HG02571 (cell line): ENCODE data around the gene KLF16.
"Not testable (repeated sequence)": the region's sequence is repeated elsewhere in the genome, so short reads cannot be mapped to it uniquely, and the experiment has no call there.

ENCODE experiments used
- ATAC-seq: cut with Tn5 transposase; IDR thresholded peaks from one replicate; pipeline ENCODE4 v1.9.1; 2021; ENCODE audit warnings: mild to moderate bottlenecking, moderate library complexity; ENCODE audit not compliant: unreplicated experiment

Gene KLF16

GRCh38 chr19:1884719-1885334, 21.4 kb upstream of the KLF16 start:
- peak; percentile 9 for ATAC-seq

GRCh38 chr19:1884291-1884718, 20.9 kb upstream of the KLF16 start:
- ATAC-seq = no peak

- no peak for ATAC-seq
Observed at GRCh38 chr19:1883784-1884183, 20.4 kb upstream of the KLF16 start.

- no peak for ATAC-seq
Observed at GRCh38 chr19:1882786-1883692, 19.7 kb upstream of the KLF16 start.

GRCh38 chr19:1882089-1882785, 18.9 kb upstream of the KLF16 start:
- ATAC-seq = no peak

- not testable (repeated sequence) for ATAC-seq
Observed at GRCh38 chr19:1881393-1882088, 18.2 kb upstream of the KLF16 start.

GRCh38 chr19:1880611-1881392, 17.4 kb upstream of the KLF16 start:
- ATAC-seq = no peak

GRCh38 chr19:1879982-1880381, 16.6 kb upstream of the KLF16 start:
- not testable (repeated sequence) for ATAC-seq

GRCh38 chr19:1878583-1878982, 15.2 kb upstream of the KLF16 start:
- not testable (repeated sequence) for ATAC-seq

- not testable (repeated sequence) for ATAC-seq
Observed at GRCh38 chr19:1877280-1877660, 13.9 kb upstream of the KLF16 start.

GRCh38 chr19:1876496-1877279, 13.3 kb upstream of the KLF16 start:
- not testable (repeated sequence) for ATAC-seq

- ATAC-seq = peak; percentile 65
Observed at GRCh38 chr19:1875646-1876495, 12.5 kb upstream of the KLF16 start.

- ATAC-seq = not testable (repeated sequence)
Observed at GRCh38 chr19:1875265-1875645, 11.9 kb upstream of the KLF16 start.

- ATAC-seq = no peak
Observed at GRCh38 chr19:1874554-1875185, 11.3 kb upstream of the KLF16 start.

GRCh38 chr19:1873524-1874473, 10.4 kb upstream of the KLF16 start:
- ATAC-seq = no peak

- ATAC-seq = no peak
Observed at GRCh38 chr19:1872807-1873523, 9.6 kb upstream of the KLF16 start.
